Activated T-cell treated with anti-CD3 and anti-CD28 coated beads for 1 hour (primary cell): Measurements from ENCODE around the gene GPR153.

ENCODE experiments used
- DNase-seq: peaks from one replicate; pipeline ENCODE4 v3.0.0-alpha.2; 2020; ENCODE audit warnings: low read depth

The GPR153 gene

GRCh38 chr1:6286266-6286665 is 25.4 kb upstream of the GPR153 start:
- no peak for DNase-seq

GRCh38 chr1:6285336-6285735 is 24.4 kb upstream of the GPR153 start:
- DNase-seq = no peak

GRCh38 chr1:6282577-6283270 is 21.8 kb upstream of the GPR153 start:
- no peak for DNase-seq

GRCh38 chr1:6281511-6282402 is 20.9 kb upstream of the GPR153 start:
- no peak for DNase-seq

- DNase-seq = no peak
These were observed 20.0 kb upstream of the GPR153 start for GRCh38 chr1:6280761-6281451.

GRCh38 chr1:6279613-6280383 is 18.9 kb upstream of the GPR153 start:
- DNase-seq = no peak

- DNase-seq = no peak
These were observed 18.2 kb upstream of the GPR153 start for GRCh38 chr1:6279066-6279465.

- no peak for DNase-seq
These were observed 17.4 kb upstream of the GPR153 start for GRCh38 chr1:6278263-6278662.

GRCh38 chr1:6276811-6277555 is 16.1 kb upstream of the GPR153 start:
- DNase-seq = no peak

- no peak for DNase-seq
These were observed 15.2 kb upstream of the GPR153 start for GRCh38 chr1:6275826-6276782.

GRCh38 chr1:6274622-6275139 is 13.8 kb upstream of the GPR153 start:
- no peak for DNase-seq

GRCh38 chr1:6274102-6274501 is 13.2 kb upstream of the GPR153 start:
- DNase-seq = no peak

GRCh38 chr1:6273380-6273891 is 12.5 kb upstream of the GPR153 start:
- no peak for DNase-seq

GRCh38 chr1:6272868-6273267 is 12.0 kb upstream of the GPR153 start:
- DNase-seq = no peak

- no peak for DNase-seq
These were observed 11.6 kb upstream of the GPR153 start for GRCh38 chr1:6272452-6272851.

- no peak for DNase-seq
These were observed 10.7 kb upstream of the GPR153 start for GRCh38 chr1:6271554-6271953.

- DNase-seq = no peak
These were observed 10.1 kb upstream of the GPR153 start for GRCh38 chr1:6271006-6271405.

GRCh38 chr1:6270401-6270800 is 9.5 kb upstream of the GPR153 start:
- DNase-seq = no peak

GRCh38 chr1:6269720-6270400 is 9.0 kb upstream of the GPR153 start:
- DNase-seq = no peak
